Esophagus squamous epithelium (tissue), 4 donors: Measurements from ENCODE around the gene RFPL3.

Experiments used
- CTCF ChIP-seq, 6 experiments: fragments of 450-650 bp in 4 of 6; fragments of 200-600 bp in 2 of 6; sonication (generic) in 2 of 6; IDR thresholded peaks; one replicate each; pipeline ENCODE4 v1.5.1; 2016 to 2019; ENCODE audit warnings: antibody characterized with exemption in 6 of 6, mild to moderate bottlenecking in 4 of 6, moderate library complexity in 4 of 6
- POLR2A ChIP-seq, 4 donors: fragments of 450-650 bp; IDR thresholded peaks; one replicate each; pipeline ENCODE4 v1.6.1; 2017; ENCODE audit warnings: antibody characterized with exemption in 4 of 4, mild to moderate bottlenecking in 4 of 4, moderate library complexity in 3 of 4

- TF ChIP-seq CTCF (IDR thresholded peaks at IDR 0.05) (no peak), POLR2A (IDR thresholded peaks at IDR 0.05) (no peak)
Observed at GRCh38 chr22:32396746-32397145, 39.1 kb downstream of the RFPL3 start.
